GM21390 (cell line): ENCODE results near the gene ANKMY2.
"Not testable (repeated sequence)": the region's sequence is repeated elsewhere in the genome, so short reads cannot be mapped to it uniquely, and the experiment has no call there.

Experiments used
- ATAC-seq: cut with Tn5 transposase; IDR thresholded peaks from one replicate; pipeline ENCODE4 v1.9.1; 2021; ENCODE audit not compliant: unreplicated experiment

Gene ANKMY2

DNA sequence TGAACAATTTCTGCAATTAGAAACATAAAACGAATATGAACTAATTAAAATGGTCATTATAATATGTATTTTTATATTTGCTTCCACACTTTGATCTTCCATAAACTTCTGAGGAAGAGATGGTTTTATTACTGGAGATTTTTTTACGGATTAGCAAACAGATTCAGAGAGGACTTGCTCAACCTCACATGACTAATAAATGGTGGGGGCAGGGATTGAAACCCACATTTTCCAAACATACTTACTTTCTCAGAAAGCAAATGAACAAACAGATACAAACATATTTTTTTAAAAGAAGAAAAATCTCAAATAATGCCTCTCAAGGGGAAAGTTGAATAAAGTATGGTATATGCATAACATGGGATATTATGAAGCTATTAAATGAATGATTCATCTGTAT, 18.3 kb downstream of the ANKMY2 start:
- no peak for ATAC-seq

DNA sequence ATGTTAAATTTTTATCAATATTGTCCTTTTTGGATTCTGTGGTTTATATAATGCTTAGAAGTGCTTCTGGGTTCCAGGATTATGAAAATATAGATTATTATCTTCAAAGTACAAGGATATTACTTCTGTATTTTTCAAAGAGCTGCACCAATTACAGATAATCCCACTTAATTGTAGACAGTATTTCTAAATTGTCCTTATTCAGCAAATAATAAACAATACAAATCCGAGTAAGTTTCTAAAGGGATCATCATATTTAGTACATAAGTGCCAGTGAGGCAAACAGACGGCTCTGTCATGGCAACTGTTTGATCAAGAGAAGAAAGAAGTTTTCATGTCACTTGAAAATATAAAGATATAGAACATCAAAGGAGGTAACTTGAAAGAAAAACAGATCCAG, 19.2 kb downstream of the ANKMY2 start:
- ATAC-seq, result no peak

DNA sequence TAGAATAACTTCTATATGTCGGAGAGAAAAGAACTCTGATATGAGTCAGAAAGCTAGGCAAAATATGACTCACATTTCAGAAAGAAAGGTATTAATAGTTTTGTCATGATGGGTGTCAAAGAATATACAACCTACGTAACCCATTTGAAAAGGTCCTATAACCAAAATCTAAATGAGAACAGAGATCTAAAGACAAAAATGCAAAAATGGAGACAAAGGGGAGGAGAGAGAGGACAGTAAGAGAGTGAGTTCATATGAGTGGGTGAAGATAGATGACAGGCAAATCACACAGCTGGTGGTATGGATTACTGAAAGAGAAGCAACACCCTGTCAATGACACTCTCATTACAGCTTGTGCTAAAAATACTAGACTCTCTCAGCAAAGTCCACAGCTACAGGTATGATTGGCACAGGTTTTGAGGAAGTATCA, 25.6 kb downstream of the ANKMY2 start:
- peak; percentile 87 for ATAC-seq

DNA sequence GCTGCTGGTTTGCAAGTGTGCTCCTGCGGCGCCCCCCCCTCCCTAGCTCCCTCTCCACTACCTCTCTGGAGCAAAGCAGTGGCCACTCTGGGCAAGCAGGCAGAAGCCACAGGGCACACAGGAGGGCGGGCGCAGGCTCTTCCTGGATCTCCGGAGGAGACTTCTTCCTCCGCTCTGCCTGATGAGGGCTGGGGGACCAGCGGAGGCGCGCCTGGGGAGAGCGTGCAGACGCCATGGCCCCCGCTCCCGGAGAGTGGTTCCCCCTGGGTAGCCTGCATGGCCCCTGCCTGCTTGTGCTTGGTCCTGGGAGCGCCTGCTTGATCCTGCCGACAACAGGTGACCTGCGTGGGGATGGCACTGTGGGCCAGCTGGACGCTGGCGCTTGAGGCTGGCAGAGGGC, 29.0 kb downstream of the ANKMY2 start:
- ATAC-seq, result no peak

DNA sequence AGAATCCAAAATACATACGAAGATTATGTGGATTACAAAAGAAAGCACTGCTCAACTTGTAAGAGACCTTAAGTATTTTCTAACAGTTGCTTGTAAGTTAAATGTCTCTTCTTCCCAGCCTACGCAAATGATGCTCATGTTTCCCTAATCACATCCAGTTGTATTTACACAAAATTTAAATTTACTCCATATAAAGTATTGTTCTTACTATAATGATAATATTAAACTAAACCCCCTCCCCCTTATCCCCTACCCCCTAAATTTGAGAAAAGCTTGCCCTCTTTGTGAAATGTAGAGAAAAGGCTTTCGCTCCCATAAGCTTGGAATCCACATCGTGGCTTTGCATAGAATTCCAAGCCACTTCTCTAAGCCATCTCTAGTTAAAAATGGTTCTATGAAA, 29.4 kb downstream of the ANKMY2 start:
- no peak for ATAC-seq

DNA sequence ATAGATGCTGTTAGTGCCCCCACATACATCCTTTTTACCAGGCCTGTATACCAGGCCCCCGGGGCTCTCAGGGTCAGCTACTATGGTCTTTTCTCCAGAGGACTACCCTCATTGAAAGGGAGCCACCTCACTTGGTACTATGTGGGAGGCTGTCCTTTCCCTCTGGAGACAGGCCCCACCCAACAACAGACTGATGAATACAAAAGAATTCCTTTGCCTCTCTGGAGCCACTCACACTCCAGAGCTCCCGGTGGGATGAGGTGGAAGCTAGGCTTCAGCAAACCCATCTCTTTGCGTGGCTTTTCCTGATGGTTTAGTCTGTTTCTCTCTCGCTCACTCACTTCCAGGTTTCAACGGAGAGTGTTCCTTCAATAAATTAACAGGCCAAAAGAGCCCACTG, 30.3 kb downstream of the ANKMY2 start:
- no peak for ATAC-seq

DNA sequence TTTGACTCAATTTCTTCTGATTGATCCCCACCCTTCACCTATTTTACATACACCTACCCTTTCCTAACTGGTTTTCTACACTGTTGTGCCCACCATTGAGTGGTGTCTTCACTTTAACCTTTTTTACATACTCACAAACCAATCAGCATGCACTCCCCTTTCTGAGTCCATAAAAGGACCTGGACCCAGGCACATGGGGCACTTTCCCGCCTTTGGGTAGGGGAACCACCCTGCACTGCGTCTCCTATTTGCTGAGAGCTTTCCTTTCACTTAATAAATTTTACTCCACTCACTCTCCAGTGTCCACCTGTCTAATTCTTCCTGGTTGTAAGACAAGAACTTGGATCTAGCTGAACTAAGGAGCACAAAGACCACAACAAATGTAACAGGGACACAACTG, 33.8 kb downstream of the ANKMY2 start:
- no peak for ATAC-seq

DNA sequence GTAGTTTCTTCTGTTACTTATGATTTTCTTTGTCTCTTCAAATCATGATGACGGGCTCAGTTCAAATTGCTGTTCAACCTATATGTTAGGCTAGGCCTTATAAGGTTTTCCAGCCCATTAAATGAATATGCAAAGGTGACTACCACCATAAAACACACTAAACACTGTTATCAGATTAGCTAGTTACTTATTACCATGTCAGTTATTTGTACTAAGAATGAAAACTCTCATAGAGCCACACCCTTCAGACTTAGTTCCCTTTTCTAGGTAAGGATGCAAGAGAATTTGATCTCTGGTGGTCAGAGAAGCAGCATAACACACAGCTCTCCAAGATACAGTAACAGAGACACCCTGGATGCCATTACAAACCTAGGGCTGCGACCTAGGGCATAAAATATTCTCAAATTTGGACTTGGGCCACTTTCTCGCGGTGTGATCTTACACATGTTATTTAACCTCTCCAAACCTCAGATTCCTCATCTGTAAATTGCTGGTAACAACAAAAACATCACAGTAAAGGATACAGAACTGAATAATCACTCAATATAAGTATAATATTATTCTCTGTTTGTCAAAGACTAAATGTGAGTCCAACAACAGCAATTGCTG, 35.6 kb downstream of the ANKMY2 start:
- ATAC-seq, result peak; percentile 85

DNA sequence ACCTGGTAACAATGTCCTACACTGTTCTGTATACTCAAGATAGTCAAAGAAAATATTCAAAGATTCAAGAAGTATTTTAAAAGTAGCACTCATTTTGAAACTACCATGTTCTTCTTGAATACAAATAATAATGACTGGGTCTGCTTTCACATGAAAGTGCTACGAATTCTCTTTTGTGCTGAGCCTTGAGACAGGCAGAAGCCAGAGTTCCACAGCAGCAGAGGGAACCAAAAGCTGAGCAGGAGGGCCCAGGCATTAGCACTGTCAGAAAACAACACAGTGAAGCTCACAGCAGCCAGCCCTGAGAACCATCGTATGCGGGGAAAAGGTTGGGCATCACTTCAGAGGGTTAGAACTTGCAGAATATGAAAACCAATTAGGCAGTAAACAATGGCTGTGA, 38.9 kb downstream of the ANKMY2 start:
- ATAC-seq, result no peak

DNA sequence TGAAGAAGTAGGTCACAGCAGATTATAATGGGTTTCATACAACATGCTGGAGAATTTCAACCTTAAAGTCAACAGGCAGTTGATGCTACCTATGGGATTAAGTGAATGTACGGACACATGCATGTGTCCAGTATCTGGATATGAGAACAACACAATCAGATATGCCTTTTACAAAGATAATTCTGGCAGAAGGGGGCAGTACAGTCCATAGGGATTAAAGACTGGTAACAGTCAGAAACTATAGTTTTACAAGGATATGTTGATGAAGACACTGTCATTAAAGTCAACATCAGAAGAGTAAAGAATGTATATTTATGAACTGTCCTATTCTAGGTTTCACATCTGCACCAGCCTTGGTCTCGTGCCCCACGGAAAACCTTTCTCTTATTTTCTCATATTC, 41.5 kb downstream of the ANKMY2 start:
- ATAC-seq, result no peak

DNA sequence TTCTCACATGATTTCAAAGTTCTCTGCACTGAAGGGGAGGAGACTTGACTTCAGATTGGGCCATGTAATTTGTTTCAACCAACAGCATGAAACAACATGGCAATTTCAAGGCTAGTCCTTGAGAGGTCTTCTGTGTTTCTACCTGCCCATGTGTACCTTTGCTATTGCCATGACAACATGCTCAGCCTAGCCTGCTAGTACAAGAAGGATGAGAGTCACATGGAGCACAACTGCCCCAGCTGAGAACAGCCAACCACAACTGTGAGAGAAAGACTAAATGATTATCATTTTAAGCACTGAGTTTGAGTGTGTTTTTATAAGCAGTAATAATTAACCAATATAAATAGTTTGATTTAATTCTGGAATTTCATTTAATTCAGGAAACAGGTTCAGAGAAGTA, 41.9 kb downstream of the ANKMY2 start:
- no peak for ATAC-seq

DNA sequence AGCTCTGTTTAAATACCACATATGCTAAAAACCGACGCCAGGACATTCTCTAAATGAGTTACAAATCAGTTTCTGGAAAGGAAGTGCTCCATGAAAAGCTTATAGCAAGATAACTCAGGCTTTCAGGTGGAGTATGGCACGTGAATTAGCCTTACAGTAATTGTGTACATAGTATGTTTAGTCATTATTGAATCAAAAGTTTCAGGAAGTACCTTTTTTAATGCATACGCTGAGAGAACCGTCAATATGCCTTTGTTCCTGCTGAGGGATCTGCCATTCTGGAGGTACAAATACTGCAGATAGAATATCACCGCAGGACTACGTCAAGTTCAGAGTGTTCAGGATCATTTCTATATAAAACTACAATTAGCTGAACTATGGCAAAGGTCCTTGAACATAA, 45.7 kb downstream of the ANKMY2 start:
- ATAC-seq, result no peak

DNA sequence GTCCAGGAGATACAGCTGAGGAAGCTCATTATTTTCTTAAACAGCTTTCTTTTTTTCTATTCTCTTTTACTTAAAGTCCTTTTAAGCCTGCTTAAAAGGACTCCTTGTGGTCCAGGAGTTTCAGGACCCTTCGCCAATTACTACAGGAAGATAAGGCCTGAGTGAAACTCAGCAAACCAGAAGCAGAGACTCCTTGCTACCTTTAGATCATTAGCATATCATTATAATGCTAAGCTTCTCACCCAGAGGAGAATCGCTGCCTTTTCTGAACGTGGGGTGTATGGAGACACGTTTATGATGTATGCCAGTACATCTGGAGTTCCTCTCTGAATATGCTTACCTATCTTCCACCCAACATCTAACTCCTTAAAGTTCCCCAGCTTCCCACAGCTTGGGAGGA, 47.5 kb downstream of the ANKMY2 start:
- ATAC-seq, result no peak

DNA sequence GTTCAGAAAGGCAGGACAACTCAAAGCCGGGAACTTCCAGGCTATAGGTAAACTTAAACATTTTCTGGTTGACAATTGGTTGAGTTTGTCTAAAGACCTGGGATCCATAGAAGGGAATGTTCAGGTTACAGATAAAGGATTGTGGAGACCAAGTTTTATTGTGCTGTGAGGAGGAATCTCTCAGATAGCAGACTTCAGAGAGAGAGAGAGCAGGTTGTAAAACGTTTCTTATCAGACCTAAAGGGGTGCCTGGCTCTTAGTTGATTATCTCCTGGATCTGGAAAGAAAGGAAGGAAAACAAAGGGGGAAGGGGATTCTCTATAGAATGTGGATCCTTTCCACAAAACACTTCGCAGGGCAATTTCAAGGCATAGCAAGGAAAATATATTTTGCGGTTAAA, 50.0 kb downstream of the ANKMY2 start:
- ATAC-seq, result not testable (repeated sequence)

DNA sequence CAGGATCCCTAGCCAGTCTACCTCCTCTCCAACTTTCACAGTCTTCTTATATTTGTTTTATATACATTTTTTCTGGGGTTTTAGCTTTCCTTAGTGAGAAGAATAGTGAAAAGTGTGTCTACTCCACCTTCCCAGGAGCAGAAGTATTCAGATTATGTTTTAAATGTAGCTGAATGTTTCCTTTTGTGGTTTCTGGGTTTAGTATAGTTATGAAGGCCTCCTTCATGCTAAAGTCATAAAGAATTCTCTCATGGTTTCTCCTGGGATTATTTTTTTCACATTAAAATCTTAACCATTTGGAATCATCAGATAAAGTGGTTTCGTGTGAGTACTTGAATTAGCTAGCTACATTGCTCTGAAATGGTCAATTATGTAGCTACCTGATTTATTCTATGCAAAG, 50.9 kb downstream of the ANKMY2 start:
- no peak for ATAC-seq

DNA sequence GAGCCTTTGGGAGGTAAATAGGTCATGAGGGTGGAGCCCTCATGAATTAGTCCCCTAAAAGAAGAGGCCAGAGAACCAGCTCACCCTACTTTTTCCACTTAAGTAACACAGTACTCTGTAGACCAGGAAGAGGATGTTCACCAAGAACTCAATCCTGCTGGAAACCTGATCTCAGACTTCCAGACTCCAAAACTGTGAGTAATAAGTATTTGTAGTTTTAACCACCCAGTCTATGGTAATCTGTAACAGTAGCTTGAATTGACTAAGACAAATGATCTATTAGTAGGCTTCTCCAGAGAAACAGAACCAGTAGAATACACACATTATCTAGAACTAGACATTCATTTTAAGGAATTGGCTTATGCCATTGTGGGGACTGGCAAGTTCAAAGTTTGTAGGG, 51.5 kb downstream of the ANKMY2 start:
- no peak for ATAC-seq

DNA sequence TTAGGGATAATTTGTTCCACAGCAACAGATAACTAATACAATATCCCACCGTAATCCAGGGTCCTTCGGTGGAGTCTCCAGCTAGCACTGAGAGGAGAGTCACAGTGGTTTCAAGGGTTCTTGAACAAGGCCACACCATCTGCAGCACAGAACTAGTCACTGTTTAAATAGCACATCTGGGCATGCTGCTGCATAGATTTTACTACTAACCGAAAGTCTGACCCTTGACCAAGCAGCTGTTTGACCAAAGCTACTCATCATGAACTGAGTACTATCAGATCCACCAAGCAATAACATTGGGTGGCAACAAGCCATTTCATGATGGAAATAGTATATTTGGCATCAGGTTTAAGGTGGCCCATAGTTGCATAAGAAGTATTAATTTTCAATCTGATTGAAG, 53.2 kb downstream of the ANKMY2 start:
- no peak for ATAC-seq

DNA sequence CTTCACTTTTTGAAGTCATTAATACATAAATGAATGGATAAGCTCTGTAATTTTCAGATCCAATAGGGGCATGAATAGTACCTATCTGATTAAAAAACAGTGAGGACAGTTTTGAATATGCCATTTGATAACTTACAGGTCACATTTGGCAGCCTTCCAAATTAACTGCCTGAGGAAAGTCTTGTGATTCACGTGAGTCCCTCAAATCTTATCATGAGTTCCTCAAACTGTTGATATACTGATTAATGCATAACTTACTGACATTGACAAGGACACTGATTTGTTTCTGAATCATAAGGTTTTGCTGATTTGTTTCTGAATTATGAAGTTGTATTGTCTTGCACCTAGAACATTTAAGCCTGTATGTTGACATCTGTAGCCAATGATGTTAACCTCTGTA, 55.1 kb downstream of the ANKMY2 start:
- no peak for ATAC-seq

DNA sequence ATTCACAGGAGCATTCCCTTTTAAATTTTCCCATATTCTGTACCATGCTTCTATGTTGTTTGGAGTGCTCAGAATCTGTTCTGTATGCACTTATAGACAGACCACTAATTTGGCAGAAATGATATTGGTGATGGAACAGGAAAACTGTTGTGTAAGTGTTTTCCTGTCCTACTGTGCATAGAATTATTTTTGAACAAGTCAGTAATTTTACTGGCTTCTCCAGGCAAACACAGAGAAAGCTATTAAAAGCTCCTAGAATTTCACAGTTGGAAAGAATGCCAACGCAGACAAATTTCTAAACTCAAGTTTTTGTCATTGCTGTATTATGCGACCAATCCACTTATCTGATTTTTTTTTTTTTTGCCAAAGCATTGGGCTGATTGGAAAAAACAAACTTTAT, 55.7 kb downstream of the ANKMY2 start:
- no peak for ATAC-seq

DNA sequence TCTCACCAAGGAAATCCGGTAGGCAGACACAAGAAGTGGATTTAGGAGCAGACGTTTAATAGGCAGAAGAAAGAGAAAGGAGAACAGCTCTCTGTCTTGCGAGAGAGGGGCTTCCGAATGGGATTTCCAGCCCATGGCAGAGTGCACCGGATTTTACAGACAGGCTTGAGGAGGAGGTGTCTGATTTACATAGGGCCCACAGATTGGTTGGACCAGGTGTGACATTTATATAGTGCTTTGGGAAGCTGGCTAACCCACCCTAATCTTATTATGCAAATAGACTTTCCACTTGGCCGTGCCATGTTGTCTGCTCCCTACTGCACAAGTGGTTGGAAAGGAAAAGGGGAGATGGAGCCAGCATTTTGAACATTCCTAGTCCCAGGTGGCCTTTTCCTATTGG, 57.8 kb downstream of the ANKMY2 start:
- ATAC-seq, result no peak

DNA sequence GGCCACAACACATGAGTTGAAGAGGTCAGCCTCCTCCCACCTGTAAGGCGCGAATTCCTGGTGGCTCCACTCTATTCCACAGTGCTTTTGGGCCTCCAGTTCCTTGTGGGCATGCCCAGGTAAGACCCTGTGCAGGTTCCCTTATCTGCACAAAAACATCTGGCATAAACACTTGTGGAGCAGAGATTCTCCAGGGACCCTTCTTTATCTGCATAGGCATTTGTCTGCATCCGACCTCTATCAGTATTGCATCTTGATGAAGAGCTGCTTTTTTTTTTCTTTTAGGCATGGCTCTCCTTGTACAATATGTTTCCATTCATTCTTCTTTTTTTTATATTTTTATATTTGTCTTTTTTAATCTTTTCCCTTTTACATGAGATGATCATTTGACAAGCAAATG, 58.4 kb downstream of the ANKMY2 start:
- ATAC-seq, result no peak

DNA sequence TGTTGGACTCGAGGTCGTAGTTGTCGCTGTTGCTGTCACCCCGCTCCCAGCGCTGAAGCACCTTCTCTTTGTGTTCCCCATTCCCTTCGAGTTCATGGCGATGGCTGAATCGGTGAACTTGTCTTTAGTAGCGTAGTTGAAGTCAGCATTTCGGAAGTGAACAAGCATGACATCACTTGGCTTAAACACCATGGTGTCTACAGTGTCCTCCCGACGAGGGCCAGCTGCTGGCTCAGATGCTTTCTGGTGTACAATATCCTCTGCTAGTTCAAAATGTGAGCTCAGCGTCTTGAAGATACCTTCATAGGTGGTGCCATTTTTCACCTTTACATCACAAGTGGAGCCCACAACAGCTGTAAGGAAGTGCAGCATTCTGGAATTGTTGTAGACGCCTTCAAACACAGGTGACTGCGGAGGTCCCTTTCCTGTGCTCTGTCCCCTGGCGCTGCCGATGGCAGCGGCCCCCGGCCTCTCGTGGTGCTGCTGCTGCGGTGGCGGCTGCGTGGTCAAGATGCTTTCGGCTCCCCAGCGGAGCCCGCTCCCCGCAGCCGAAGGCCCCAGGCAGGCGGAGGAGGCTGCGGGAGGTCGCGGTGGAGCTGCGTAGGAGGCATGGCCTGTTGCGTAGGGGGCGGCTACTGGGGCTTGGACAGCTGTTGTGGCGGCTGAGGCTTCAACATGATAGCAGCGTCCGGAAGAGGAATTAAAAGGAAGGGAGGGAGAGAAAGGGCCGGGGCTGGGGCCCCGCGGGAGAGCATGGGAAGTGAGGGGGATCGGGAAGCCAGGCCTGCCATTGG, 59.3 kb downstream of the ANKMY2 start:
- no peak for ATAC-seq

DNA sequence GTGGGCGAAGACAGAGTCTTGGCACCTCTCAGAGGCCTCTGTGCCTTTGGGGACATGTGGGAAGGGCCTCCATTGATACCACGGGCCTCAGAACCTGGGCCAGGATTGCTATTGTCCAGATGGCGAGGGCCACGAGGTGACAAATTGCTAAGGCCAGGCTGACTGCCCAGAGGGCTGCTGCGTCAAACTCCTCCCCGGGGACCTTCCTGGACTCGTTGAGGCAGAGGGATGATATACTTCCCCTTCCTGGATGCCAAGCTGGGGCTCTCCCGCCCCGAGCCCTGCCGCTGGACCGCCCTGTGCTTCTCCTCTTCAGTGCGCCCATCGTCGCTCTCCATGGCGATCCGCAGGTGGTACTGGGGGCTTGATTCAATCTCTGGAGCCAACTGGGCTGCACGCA, 60.0 kb downstream of the ANKMY2 start:
- ATAC-seq, result no peak
